ENCODE results near the gene SPRY2. TPM values are rescaled to one million over a fixed set of nuclear protein-coding genes. Genes with fewer than 3 reads are reported as not detected.
"Not testable (repeated sequence)": the region's sequence is repeated elsewhere in the genome, so short reads cannot be mapped to it uniquely, and the experiment has no call there.

The SPRY2 gene
- polyA plus RNA-seq, 1 donor from 2014 or later: 6.0 TPM

GRCh38 chr13:80345771-80346510 lies 5.0 kb upstream of the SPRY2 start:
- Histone ChIP-seq H3K9me3 (ENCODE audit: low read length) (no peaks in the 10 kb centered on the region), H3K27ac (ENCODE audit: low read length) (no peak overlapping the region), H3K36me3 (ENCODE audit: insufficient read depth, low read length) (no peaks in the 10 kb centered on the region), H2AFZ (ENCODE audit: low read depth, low read length) (no peak overlapping the region), H3F3A (ENCODE audit: insufficient read depth, low read length, poor library complexity, severe bottlenecking) (no peaks in the 10 kb centered on the region), H3K27me3 (ENCODE audit: insufficient read depth, low read depth, low read length) (no peaks in the 10 kb centered on the region), H3K4me3 (ENCODE audit: low read length) (no peak overlapping the region), H3K9me2 (ENCODE audit: insufficient read depth, low read length) (no peaks in the 10 kb centered on the region), H3K79me2 (replicated peaks; ENCODE audit: insufficient read depth, low read length) (no peaks in the 10 kb centered on the region), H4K20me1 (ENCODE audit: insufficient read depth) (no peaks in the 10 kb centered on the region), H3K9ac (ENCODE audit: low read length) (no peak overlapping the region), H3K4me2 (ENCODE audit: low read length) (no peak overlapping the region)
- TF ChIP-seq CTCF (IDR thresholded peaks at IDR 0.05; ENCODE audit: poor library complexity, severe bottlenecking) (no peak), TAF1 (IDR thresholded peaks at IDR 0.05; ENCODE audit: low read depth) (no peak), EP300 (conservative IDR thresholded peaks at IDR 0.05; ENCODE audit: poor library complexity, severe bottlenecking) (no peak), EZH2 (IDR thresholded peaks at IDR 0.05; ENCODE audit: borderline replicate concordance, insufficient read depth, low read length, poor library complexity, severe bottlenecking) (no peak), SMC3 (conservative IDR thresholded peaks at IDR 0.05; ENCODE audit: poor library complexity) (no peak), REST (IDR thresholded peaks at IDR 0.05; ENCODE audit: borderline replicate concordance) (no peak), RAD21 (conservative IDR thresholded peaks at IDR 0.05) (no peak), POLR2AphosphoS5 (IDR thresholded peaks at IDR 0.05) (no peak), MXI1 (conservative IDR thresholded peaks at IDR 0.05; ENCODE audit: poor library complexity, severe bottlenecking) (no peak)

GRCh38 chr13:80344032-80344431 lies 3.1 kb upstream of the SPRY2 start:
- not testable (repeated sequence) for H3K4me2 ChIP-seq (ENCODE audit: low read length); H2AFZ ChIP-seq (ENCODE audit: low read depth, low read length); H3K9me3 ChIP-seq (ENCODE audit: low read length); H3K27me3 ChIP-seq (ENCODE audit: insufficient read depth, low read depth, low read length); H3K9me2 ChIP-seq (ENCODE audit: insufficient read depth, low read length); H4K20me1 ChIP-seq (ENCODE audit: insufficient read depth); H3K4me3 ChIP-seq (ENCODE audit: low read length); H3K36me3 ChIP-seq (ENCODE audit: insufficient read depth, low read length); H3K9ac ChIP-seq (ENCODE audit: low read length); H3F3A ChIP-seq (ENCODE audit: insufficient read depth, low read length, poor library complexity, severe bottlenecking); H3K27ac ChIP-seq (ENCODE audit: low read length)
- peaks cover 11% of the 10 kb centered on the region for H3K79me2 ChIP-seq (replicated peaks; ENCODE audit: insufficient read depth, low read length)
